Endothelial cell of umbilical vein (primary cell): ENCODE data around the gene NMB.

ENCODE experiments used
- EZH2 ChIP-seq: IDR thresholded peaks from 2 replicates; pipeline ENCODE4 v1.6.1; 2012; ENCODE audit warnings: borderline replicate concordance, low read depth, mild to moderate bottlenecking, moderate library complexity, low read length, inconsistent platforms; ENCODE audit not compliant: severe bottlenecking
- POLR2A ChIP-seq: IDR thresholded peaks from 2 replicates; pipeline ENCODE4 v1.6.1; 2012; ENCODE audit warnings: low read depth, mild to moderate bottlenecking, control low read depth, low read length

- no peak for TF ChIP-seq POLR2A
- no peak for TF ChIP-seq EZH2
Measured at GRCh38 chr15:84609818-84610525, 48.0 kb downstream of the NMB start.
